BJ (cell line): ENCODE measurements around the gene PPP6R1. TPM values are rescaled to one million over a fixed set of nuclear protein-coding genes. Genes with fewer than 3 reads are reported as not detected.

Experiments used
- CTCF ChIA-PET: fragments of 350-600 bp; formaldehyde crosslinking; extraction: SDS; loops from one replicate; lab custom pipeline; 2021; ENCODE audit warnings: antibody characterized with exemption, inconsistent platforms; lab: Yijun Ruan, JAX
- POLR2A ChIA-PET: fragments of 300-600 bp; sonication (Branson Sonifier 250); formaldehyde crosslinking; extraction: SDS; loops from one replicate; lab custom pipeline; 2021; ENCODE audit warnings: antibody characterized with exemption; lab: Charles Lee
- DNase-seq: peaks from one replicate; pipeline ENCODE4 v3.0.0-alpha.2; 2011; ENCODE audit warnings: low read depth
- H3K27me3 ChIP-seq: 2 replicates; pipeline ENCODE4 v1.6.0; 2011; ENCODE audit warnings: low read length; ENCODE audit not compliant: control insufficient read depth, insufficient read depth
- H3K36me3 ChIP-seq: 2 replicates; pipeline ENCODE4 v1.5.1; 2011; ENCODE audit warnings: low read length; ENCODE audit not compliant: control insufficient read depth, insufficient read depth
- H3K4me3 ChIP-seq: 2 replicates; pipeline ENCODE4 v1.5.1; 2011; ENCODE audit warnings: low read depth, mild to moderate bottlenecking, control low read depth, low read length
- CTCF ChIP-seq: IDR thresholded peaks from 2 replicates; pipeline ENCODE4 v1.5.1; 2011; ENCODE audit warnings: low read depth, mild to moderate bottlenecking, control low read depth, inconsistent platforms, low read length, moderate library complexity; ENCODE audit not compliant: insufficient read depth
- polyA plus RNA-seq: library from polyadenylated mRNA; depleted of rRNA; stranded (reverse); fragments of >200 nt; gene quantifications from 2 replicates; pipeline ENCODE4 v1.2.3, GENCODE V29; 2011

PPP6R1 gene
- polyA plus RNA-seq, 1 experiment, result 42.5 TPM

- CTCF ChIA-PET, result interaction anchor here (1.0 kb wide), 1 partner anchor 13 kb away, joined by 4 read pairs; no protein-coding TSS in a partner anchor
- TF ChIP-seq CTCF, result no peak
- Histone ChIP-seq H3K4me3 (no peak overlapping the region), H3K36me3 (peaks cover 63% of the 10 kb centered on the region), H3K27me3 (no peaks in the 10 kb centered on the region)
- DNase-seq, result no peak
- POLR2A ChIA-PET, result no interaction called here
Measured at GRCh38 chr19:55242517-55242916, 16.3 kb downstream of the PPP6R1 start.

- Histone ChIP-seq H3K27me3 (no peaks in the 10 kb centered on the region), H3K36me3 (peaks cover 66% of the 10 kb centered on the region), H3K4me3 (no peak overlapping the region)
- no peak for DNase-seq
- CTCF ChIA-PET, result interaction anchor here (0.8 to 1.0 kb wide), 2 partner anchors 10 to 13 kb away, joined by 4 read pairs; no protein-coding TSS in a partner anchor
- TF ChIP-seq CTCF, result no peak
- POLR2A ChIA-PET, result no interaction called here
Measured at GRCh38 chr19:55241935-55242464, 16.8 kb downstream of the PPP6R1 start.

- no peak for TF ChIP-seq CTCF
- no peaks in the 10 kb centered on the region for H3K27me3 ChIP-seq
- no peak overlapping the region for H3K4me3 ChIP-seq
- no peak for DNase-seq
- peaks cover 64% of the 10 kb centered on the region for H3K36me3 ChIP-seq
- CTCF ChIA-PET, result interaction anchor here (0.8 to 1.0 kb wide), 2 partner anchors 11 to 14 kb away, joined by 4 read pairs; no protein-coding TSS in a partner anchor
- POLR2A ChIA-PET, result no interaction called here
Measured at GRCh38 chr19:55241143-55241934, 17.5 kb downstream of the PPP6R1 start.

GRCh38 chr19:55240713-55241020, 18.1 kb downstream of the PPP6R1 start:
- no peak for TF ChIP-seq CTCF
- Histone ChIP-seq H3K36me3 (peaks cover 64% of the 10 kb centered on the region), H3K27me3 (no peaks in the 10 kb centered on the region), H3K4me3 (no peak overlapping the region)
- no peak for DNase-seq
- ChIA-PET POLR2A (no interaction called here), CTCF (interaction anchor here (1.2 kb wide), 1 partner anchor 14 kb away, joined by 3 read pairs; no protein-coding TSS in a partner anchor)

GRCh38 chr19:55239004-55239403, 19.8 kb downstream of the PPP6R1 start:
- POLR2A ChIA-PET, result no interaction called here
- Histone ChIP-seq H3K36me3 (peaks cover 54% of the 10 kb centered on the region), H3K27me3 (no peaks in the 10 kb centered on the region), H3K4me3 (no peak overlapping the region)
- no peak for DNase-seq
- no peak for TF ChIP-seq CTCF
- CTCF ChIA-PET, result no interaction called here
